GM12875 (cell line): ENCODE results near the gene PEAK1.

Experiments used
- H3K4me3 ChIP-seq: one replicate; pipeline ENCODE4 v1.5.1; 2011; ENCODE audit warnings: low read depth, low read length, control low read depth
- TF ChIP-seq, protein P1 (sequence below): IDR thresholded peaks from 2 replicates; pipeline ENCODE4 v1.5.1; 2011; ENCODE audit warnings: low read depth, mild to moderate bottlenecking, control low read depth, inconsistent platforms, low read length, moderate library complexity, borderline replicate concordance; ENCODE audit not compliant: insufficient read depth

PEAK1 gene

DNA sequence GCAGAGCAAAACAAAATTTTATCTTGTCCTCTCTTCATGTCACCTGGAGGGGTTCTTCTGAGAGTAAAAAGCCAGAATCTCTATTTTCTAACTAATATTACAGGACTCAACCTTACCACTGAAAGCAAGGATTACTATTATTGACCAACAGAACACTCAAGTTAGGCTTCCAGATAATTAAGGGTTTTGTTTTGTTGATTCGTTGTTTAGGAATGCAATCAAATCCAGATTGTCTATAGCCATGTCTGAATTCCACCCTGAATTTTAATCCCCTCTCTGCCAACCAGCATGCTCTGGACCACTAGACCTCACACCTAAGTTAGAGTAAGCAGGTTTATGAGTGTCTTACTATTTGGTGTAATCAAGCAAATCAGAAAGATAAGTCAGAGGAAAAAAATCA lies 90.7 kb downstream of the PEAK1 start:
- TF ChIP-seq, protein P1, sequence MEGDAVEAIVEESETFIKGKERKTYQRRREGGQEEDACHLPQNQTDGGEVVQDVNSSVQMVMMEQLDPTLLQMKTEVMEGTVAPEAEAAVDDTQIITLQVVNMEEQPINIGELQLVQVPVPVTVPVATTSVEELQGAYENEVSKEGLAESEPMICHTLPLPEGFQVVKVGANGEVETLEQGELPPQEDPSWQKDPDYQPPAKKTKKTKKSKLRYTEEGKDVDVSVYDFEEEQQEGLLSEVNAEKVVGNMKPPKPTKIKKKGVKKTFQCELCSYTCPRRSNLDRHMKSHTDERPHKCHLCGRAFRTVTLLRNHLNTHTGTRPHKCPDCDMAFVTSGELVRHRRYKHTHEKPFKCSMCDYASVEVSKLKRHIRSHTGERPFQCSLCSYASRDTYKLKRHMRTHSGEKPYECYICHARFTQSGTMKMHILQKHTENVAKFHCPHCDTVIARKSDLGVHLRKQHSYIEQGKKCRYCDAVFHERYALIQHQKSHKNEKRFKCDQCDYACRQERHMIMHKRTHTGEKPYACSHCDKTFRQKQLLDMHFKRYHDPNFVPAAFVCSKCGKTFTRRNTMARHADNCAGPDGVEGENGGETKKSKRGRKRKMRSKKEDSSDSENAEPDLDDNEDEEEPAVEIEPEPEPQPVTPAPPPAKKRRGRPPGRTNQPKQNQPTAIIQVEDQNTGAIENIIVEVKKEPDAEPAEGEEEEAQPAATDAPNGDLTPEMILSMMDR = no peak
- no peak overlapping the region for H3K4me3 ChIP-seq

DNA sequence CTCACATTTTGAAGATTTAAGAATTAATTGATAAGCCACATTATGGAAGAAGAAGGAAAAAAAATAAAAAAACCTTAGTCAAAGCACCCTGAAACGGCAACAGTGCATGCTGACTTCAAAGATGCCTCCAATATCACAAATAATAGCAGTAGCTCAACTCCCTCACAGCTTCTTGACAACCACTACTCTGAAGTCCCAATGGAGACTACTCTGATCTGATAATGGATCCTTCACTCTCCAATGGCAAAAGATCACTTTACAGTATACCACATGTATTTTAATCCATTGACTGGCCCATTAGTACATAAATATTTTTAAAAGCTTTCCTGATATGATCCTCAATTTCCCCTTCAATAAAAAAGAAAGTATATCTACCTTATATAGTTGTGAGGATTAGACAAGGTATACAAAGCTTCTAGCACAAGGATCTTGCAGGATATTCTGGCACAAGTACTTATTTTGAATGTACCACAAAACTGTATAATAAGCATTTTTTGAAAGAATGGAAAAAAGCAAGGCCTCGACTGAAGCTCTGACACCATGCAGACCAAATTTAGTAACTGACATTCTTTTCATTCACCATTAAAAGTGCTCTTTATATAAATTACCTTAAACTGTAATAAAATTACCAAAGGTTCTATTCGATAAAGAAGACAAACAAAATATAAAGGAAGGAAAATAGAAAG lies 91.9 kb downstream of the PEAK1 start:
- TF ChIP-seq, protein P1 = no peak
- no peak overlapping the region for H3K4me3 ChIP-seq

DNA sequence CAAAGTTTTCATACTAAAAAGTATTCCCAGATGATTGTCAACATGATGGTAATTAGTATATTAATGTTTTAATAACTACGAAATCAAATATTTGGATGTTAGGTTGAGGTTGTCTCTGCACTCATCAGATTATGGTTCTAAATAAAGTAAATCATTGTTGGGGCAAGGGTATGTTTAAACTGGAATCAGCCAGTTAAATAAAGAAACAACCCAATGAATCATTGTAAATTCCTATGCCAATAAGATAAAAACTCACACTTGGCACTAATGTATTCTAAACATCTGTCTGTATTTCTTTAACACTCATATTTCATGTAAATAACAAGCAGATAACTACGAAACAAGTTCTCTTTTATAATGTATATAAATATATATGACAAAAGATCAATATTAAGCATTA lies 92.7 kb downstream of the PEAK1 start:
- TF ChIP-seq, protein P1 = no peak
- no peak overlapping the region for H3K4me3 ChIP-seq

DNA sequence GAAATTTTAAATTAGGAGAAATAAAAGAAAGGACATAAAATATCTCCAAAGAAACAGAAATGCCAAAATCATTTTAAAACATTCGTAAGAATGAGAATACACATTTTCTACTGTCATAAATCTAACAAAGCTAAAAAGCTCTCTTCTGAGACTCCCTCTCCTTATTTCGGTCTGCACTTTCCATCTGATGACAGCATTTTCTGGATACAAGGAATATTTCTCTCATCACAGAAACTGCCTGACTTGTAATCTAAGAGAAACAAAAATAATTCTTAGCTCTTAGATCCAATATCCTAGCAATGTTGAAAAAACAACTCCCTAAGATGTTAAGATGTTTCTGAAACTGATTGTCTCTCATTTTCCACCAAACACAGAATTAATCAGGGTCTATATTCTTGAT lies 93.5 kb downstream of the PEAK1 start:
- TF ChIP-seq, protein P1 = no peak
- H3K4me3 ChIP-seq = no peak overlapping the region

DNA sequence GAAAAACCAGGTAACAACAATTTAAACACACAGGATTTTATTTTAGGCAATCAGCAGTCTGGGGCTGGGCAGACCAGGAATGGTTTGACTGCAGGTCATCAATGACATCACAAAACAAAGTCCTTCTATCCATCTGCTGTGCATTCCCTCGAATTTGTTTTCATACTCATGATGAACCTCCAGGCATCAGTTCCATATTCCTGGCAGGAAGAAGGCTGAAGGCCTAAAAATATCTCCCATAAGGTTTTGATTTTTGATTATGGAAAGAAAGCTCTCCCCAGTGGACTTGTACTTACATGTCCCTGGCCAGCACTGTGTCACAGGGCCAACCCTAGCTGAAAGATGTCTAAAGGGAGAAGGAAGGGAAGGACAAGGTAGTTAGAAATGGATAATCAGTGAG lies 107.4 kb downstream of the PEAK1 start:
- H3K4me3 ChIP-seq = no peak overlapping the region
- TF ChIP-seq, protein P1 = no peak

DNA sequence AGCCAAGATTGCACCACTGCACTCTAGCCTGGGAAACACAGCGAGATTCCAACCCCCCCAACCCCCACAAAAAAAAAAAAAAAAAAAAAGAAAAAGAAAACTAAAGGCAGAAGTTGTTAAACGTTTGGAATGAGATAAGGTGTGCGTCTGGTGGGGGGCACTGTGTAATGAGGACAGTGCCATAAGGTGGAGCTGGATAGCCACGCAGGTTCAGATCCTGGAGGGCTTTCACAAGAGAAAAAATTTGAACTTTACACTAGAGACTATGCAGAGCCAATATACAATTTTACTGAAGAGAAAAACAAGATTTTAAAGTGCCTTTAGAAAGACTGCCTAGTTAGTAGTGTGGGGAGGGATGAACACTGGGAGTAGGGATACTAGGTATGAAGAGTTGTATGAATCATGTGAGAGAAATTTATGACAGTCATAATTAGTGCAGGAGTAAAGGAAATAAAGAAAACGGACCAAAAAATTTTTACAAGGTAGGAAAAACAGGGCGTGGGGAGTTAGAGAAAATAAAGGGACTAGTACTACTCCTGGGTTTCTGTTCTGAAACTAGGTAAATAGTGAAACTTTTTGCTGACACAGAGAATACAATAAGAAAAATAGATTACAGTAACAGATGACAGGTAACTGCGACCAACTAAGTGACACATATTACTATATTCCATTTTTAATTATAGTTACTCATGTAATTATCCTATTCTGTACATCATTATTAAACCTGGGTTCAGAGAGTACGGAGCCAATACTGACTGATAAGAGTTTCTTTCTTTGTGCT lies 108.1 kb downstream of the PEAK1 start:
- TF ChIP-seq, protein P1 = no peak

DNA sequence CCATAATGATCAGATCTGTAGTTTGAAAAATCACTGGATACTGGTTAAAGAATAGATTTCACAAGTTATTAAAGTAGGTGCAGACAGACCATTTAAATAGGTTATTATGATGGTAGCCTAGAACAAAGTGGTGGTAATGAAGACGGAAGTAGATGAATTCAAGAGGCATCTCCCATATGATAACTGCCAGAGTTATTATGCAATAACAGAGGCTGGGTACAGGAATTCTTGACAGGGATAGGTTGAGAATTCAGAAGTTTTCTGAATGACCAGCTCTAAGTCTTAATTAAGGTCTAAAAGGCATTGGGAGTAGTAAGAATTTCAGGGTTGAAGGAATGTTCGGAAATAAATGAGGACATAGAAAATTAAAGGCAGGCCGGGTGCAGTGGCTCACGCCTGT lies 108.9 kb downstream of the PEAK1 start:
- TF ChIP-seq, protein P1 = no peak

More for the DNA sequence above, 108.1 kb downstream of the PEAK1 start:
- H3K4me3 ChIP-seq = no peak overlapping the region

More for the DNA sequence above, 108.9 kb downstream of the PEAK1 start:
- H3K4me3 ChIP-seq = no peak overlapping the region
